Measurements from ENCODE around the gene PURA.
A peak's percentile ranks its signal among the peaks of the same experiment; 100 is the strongest.

PURA gene

DNA sequence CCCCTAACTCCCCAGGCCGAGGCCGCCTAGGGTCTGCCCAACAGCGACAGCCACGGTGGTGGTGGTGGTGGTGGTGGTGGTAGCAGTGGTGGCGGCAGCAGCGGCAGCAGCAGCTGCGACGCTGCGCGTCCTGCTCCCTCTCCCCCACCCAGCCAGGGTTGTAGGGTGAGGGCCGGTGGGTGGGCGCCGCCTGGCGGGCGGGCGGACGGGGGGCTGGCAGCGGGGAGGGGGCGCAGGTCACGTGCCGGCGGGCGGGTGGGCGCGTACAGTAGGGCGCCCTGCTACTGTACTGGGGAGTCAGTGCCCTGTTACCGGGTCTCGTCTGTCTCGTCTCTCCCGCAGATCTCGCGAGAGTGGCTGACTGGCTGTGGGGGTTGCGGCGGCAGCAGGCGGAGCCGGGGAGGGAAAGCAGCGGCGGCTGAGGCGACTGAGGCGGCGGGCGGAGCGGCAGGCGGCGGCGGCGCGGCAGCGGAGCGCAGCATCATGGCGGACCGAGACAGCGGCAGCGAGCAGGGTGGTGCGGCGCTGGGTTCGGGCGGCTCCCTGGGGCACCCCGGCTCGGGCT lies at the start of gene PURA:
TSS of gene PURA (plus strand) at position 411 of the 565 bp plus-strand sequence. CDS start at position 484, 73 bp downstream.
- DNase-seq (ENCODE audit: low read depth in 3 of 3, low spot score in 1 of 3), result peak; percentile 88 to 95 (median 95)

GRCh38 chr5:140072812-140073211 lies 41.1 kb upstream of the PURA start:
- no peak for DNase-seq (ENCODE audit: low read depth in 3 of 3, low spot score in 1 of 3)

DNA sequence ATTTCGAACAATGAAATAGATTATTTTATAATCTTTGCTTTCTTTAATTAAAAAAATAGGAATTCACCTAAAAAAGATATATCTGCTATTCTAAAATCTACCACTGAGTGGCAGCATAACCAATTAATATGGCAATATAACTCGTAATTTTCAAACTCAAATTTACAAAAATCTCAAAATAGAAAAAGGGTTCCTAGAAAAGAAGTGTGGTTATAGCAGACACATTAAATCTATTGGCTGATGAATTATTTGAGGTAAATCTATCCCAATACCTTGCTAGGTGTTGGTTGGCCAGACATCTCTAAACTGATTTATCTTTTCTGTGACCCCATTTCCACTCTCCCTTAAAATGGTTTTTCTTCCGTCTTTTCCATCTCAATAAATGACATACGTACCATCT lies 40.6 kb upstream of the PURA start:
- no peak for DNase-seq (ENCODE audit: low read depth in 3 of 3, low spot score in 1 of 3)

DNA sequence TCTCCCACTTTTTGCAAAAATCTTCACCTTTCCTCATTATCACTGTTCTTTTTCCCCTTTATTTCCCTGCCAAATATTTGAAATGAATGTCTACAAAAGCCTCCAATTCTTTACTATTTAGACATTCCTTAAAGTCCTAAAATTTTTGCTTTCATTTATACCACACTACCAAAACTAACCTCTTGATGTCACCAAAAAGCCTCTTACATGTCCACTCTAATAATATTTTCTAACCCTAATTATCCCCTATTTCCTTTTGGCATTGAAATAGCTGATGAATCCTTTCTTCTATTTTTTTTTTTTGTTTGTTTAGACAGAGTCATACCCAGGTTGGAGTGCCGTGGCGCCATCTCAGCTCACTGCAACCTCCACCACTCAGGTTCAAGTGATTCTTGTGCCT lies 38.5 kb upstream of the PURA start:
- DNase-seq (ENCODE audit: low read depth in 3 of 3, low spot score in 1 of 3), result no peak

DNA sequence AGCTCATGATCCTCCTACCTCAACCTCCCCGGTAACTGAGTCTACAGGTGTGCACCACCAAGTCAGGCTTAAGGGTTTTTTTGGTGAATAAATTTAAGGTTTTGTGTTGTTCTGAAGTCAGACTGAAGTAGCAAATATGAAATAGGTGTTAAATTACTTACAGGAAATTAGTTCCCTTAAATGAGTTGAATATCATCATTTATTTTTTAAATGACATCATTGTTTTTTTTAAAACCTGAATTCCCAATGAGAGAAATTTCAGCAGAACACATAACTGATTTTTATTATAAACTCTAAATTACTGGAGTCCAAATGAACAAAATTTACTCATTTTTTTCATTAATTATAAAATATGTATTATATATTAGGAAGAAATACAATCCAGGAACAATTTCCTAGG lies 37.8 kb upstream of the PURA start:
- DNase-seq (ENCODE audit: low read depth in 3 of 3, low spot score in 1 of 3), result no peak

- no peak for DNase-seq (ENCODE audit: low read depth in 3 of 3, low spot score in 1 of 3)
Observed at GRCh38 chr5:140076788-140077187, 37.1 kb upstream of the PURA start.

GRCh38 chr5:140083120-140083519 lies 30.8 kb upstream of the PURA start:
- DNase-seq (ENCODE audit: low read depth in 3 of 3, low spot score in 1 of 3), result no peak

DNA sequence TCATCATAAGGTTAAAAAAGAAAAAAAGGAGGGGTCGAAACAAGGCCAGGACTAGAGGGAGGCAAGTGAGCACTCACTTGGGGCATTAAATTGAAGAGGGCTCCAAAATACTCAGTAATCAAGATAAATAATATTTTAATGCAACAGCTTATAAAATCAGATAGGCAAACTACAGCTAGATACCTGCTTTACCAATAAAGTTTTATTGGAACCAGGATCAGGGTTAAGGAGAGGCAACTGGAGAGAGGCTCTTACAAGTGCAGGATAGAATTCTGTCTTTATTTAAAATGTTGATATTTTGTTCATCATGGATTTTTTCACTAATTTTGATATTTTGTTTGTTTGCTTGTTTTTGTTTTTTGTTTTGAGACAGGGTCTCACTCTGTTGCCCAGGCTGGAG lies 30.3 kb upstream of the PURA start:
- no peak for DNase-seq (ENCODE audit: low read depth in 3 of 3, low spot score in 1 of 3)

DNA sequence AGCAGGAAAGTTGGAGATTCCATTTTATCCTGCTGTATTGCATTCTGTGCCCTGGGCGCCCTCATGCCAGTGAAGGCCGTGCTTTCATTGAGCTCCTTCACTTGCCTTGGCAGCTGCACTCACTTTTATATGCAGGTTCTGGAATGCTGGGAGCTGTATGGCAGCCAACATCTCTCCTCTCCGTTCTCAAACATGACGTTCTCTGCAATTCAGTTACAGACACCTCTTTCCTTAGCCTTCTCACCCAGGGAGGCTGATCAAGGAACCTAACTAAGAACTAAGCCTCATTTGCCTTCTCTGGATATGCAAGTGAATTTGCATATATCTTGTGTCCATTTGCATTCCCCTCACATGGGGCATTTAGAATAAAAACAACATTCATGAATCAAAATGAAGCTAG lies 29.4 kb upstream of the PURA start:
- no peak for DNase-seq (ENCODE audit: low read depth in 3 of 3, low spot score in 1 of 3)

- no peak for DNase-seq (ENCODE audit: low read depth in 3 of 3, low spot score in 1 of 3)
Observed at GRCh38 chr5:140090251-140090650, 23.7 kb upstream of the PURA start.

- DNase-seq (ENCODE audit: low read depth in 3 of 3, low spot score in 1 of 3), result no peak
Observed at GRCh38 chr5:140093179-140093578, 20.7 kb upstream of the PURA start.

- no peak for DNase-seq (ENCODE audit: low read depth in 3 of 3, low spot score in 1 of 3)
Observed at GRCh38 chr5:140093866-140094265, 20.0 kb upstream of the PURA start.

DNA sequence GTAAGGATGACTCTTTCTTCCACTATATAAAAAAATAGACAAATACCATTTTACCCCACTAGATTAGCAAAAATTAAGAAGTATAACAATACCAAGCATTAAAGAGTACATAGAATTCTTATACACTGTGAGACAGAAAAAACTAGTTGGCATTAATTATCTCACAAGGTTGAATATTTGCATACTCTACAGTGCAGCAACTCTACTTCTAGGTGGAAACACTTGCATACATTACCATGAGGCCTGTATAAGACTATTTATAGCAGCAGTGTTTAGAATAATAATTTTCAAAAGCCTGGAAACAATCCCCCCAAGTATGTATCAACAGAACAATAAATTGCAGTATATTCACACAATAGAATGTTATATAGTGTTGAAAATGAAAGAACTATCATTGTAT lies 19.0 kb upstream of the PURA start:
- no peak for DNase-seq (ENCODE audit: low read depth in 3 of 3, low spot score in 1 of 3)

DNA sequence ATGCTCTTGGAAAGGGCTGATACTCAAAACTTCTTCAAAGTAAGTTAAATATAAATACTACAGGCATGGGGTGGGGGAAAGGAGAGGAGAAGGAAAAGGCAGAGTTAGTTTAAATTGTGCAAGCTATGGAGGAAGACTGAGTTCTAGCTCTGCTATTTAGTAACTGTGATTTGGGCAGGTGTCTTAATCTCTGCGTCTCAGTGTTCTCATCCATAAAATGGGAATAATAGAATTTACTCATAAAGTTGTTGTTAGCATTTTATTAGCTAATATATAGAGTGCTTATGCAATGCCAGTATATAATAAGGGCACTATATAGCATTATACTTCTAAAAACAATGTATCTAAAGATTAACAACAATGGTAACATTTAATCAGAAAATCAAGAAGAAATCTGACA lies 12.7 kb upstream of the PURA start:
- DNase-seq (ENCODE audit: low read depth in 3 of 3, low spot score in 1 of 3), result no peak

GRCh38 chr5:140103154-140103553 lies 10.8 kb upstream of the PURA start:
- no peak for DNase-seq (ENCODE audit: low read depth in 3 of 3, low spot score in 1 of 3)

- DNase-seq (ENCODE audit: low read depth in 3 of 3, low spot score in 1 of 3), result no peak
Observed at GRCh38 chr5:140104100-140104499, 9.8 kb upstream of the PURA start.

- no peak for DNase-seq (ENCODE audit: low read depth in 3 of 3, low spot score in 1 of 3)
Observed at GRCh38 chr5:140106101-140106500, 7.8 kb upstream of the PURA start.

- no peak for DNase-seq (ENCODE audit: low read depth in 3 of 3, low spot score in 1 of 3)
Observed at GRCh38 chr5:140106805-140107311, 7.1 kb upstream of the PURA start.

DNA sequence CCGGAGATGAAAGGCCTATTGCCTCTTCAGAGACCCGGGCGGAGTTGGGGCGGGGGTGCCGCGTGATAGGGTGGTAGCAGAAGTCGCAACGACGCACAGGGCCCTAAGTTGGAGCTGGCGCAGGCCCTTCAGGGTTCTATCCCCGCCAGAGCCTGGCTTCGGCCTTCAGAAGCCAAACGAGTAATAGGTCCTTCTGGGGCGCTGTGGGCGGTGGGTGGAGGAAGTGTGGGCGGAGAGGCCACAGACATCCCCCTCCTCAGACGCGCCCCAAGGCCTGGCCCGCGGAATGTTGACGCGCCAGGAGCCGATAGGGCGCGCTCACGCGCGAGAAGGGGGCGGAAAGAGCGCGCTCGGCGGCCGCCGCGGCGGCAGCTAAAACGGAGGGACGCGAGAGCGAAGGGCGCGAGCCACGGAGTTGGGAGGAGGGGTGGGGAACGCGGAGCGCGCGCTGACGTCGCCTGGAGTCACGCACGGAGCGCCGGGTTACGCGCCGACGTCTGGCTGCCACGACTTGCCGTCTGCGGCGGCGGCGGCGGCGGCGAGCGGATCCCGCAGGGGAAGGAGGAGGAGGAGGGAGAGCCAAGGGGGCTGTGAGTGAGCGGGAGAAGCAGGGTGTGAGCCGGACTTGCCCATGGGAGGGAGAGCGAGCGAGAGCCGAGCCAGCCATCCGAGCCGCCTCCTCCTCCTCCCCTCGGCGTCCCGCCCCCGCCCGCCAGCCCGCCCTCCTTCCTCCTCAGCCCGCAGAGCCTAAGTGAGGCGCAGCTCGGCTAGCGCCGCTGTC lies 6.4 kb upstream of the PURA start:
- peak; percentile 71 to 86 (median 80) for DNase-seq (ENCODE audit: low read depth in 3 of 3, low spot score in 1 of 3)

- DNase-seq (ENCODE audit: low read depth in 3 of 3, low spot score in 1 of 3), result peak in 1 of 3 donors; percentile 13
Observed at GRCh38 chr5:140108093-140109017, 5.6 kb upstream of the PURA start.

GRCh38 chr5:140109018-140109758 lies 4.7 kb upstream of the PURA start:
- no peak for DNase-seq (ENCODE audit: low read depth in 3 of 3, low spot score in 1 of 3)

All from stimulated activated CD4-positive, alpha-beta T cell treated with anti-CD3 and anti-CD28 coated beads, TNF-alpha, amount 100 ng/mL, for 1 hour (primary cell).